ENCODE results near the gene DNAJB8.

DNAJB8 gene

GRCh38 chr3:128481438-128481942, 14.8 kb upstream of the DNAJB8 start:
- peaks cover 100% of the 10 kb centered on the region for H3K27me3 ChIP-seq (ENCODE audit: control insufficient read depth, insufficient read depth, low read length)
- no peaks in the 10 kb centered on the region for H3K9me3 ChIP-seq (ENCODE audit: control insufficient read depth, insufficient read depth, low read depth, low read length)
- H3K36me3 ChIP-seq (ENCODE audit: control insufficient read depth, insufficient read depth, low read length): no peaks in the 10 kb centered on the region
- no peak overlapping the region for H3K27ac ChIP-seq (ENCODE audit: low read depth, low read length)
- peak overlapping the region; percentile 49; the same call in 1 of the 2 replicates for H3K4me3 ChIP-seq (ENCODE audit: low read depth, low read length)
- H3K9ac ChIP-seq (ENCODE audit: low read length): no peak overlapping the region
- H3K4me1 ChIP-seq (ENCODE audit: control insufficient read depth, insufficient read depth, low read length): peaks cover 46% of the 10 kb centered on the region

- no peaks in the 10 kb centered on the region for H3K36me3 ChIP-seq (ENCODE audit: control insufficient read depth, insufficient read depth, low read length)
- H3K4me1 ChIP-seq (ENCODE audit: control insufficient read depth, insufficient read depth, low read length): peaks cover 40% of the 10 kb centered on the region
- H3K9me3 ChIP-seq (ENCODE audit: control insufficient read depth, insufficient read depth, low read depth, low read length): no peaks in the 10 kb centered on the region
- H3K27me3 ChIP-seq (ENCODE audit: control insufficient read depth, insufficient read depth, low read length): peaks cover 100% of the 10 kb centered on the region
- no peak overlapping the region for H3K27ac ChIP-seq (ENCODE audit: low read depth, low read length)
- H3K9ac ChIP-seq (ENCODE audit: low read length): no peak overlapping the region
- no peak overlapping the region for H3K4me3 ChIP-seq (ENCODE audit: low read depth, low read length)
These were observed 14.2 kb upstream of the DNAJB8 start for GRCh38 chr3:128480717-128481437.

- peaks cover 34% of the 10 kb centered on the region for H3K4me1 ChIP-seq (ENCODE audit: control insufficient read depth, insufficient read depth, low read length)
- no peak overlapping the region for H3K27ac ChIP-seq (ENCODE audit: low read depth, low read length)
- H3K27me3 ChIP-seq (ENCODE audit: control insufficient read depth, insufficient read depth, low read length): peaks cover 100% of the 10 kb centered on the region
- H3K9me3 ChIP-seq (ENCODE audit: control insufficient read depth, insufficient read depth, low read depth, low read length): no peaks in the 10 kb centered on the region
- no peak overlapping the region for H3K9ac ChIP-seq (ENCODE audit: low read length)
- no peak overlapping the region for H3K4me3 ChIP-seq (ENCODE audit: low read depth, low read length)
- no peaks in the 10 kb centered on the region for H3K36me3 ChIP-seq (ENCODE audit: control insufficient read depth, insufficient read depth, low read length)
These were observed 13.6 kb upstream of the DNAJB8 start for GRCh38 chr3:128480278-128480677.

- Histone ChIP-seq H3K9ac (ENCODE audit: low read length) (no peak overlapping the region), H3K4me1 (ENCODE audit: control insufficient read depth, insufficient read depth, low read length) (peaks cover 29% of the 10 kb centered on the region), H3K9me3 (ENCODE audit: control insufficient read depth, insufficient read depth, low read depth, low read length) (no peaks in the 10 kb centered on the region), H3K4me3 (ENCODE audit: low read depth, low read length) (no peak overlapping the region), H3K36me3 (ENCODE audit: control insufficient read depth, insufficient read depth, low read length) (no peaks in the 10 kb centered on the region), H3K27ac (ENCODE audit: low read depth, low read length) (no peak overlapping the region), H3K27me3 (ENCODE audit: control insufficient read depth, insufficient read depth, low read length) (peaks cover 100% of the 10 kb centered on the region)
These were observed 12.9 kb upstream of the DNAJB8 start for GRCh38 chr3:128479558-128480086.

- Histone ChIP-seq H3K9me3 (ENCODE audit: control insufficient read depth, insufficient read depth, low read depth, low read length) (no peaks in the 10 kb centered on the region), H3K27me3 (ENCODE audit: control insufficient read depth, insufficient read depth, low read length) (peaks cover 100% of the 10 kb centered on the region), H3K36me3 (ENCODE audit: control insufficient read depth, insufficient read depth, low read length) (no peaks in the 10 kb centered on the region), H3K27ac (ENCODE audit: low read depth, low read length) (no peak overlapping the region), H3K4me3 (ENCODE audit: low read depth, low read length) (no peak overlapping the region), H3K9ac (ENCODE audit: low read length) (no peak overlapping the region), H3K4me1 (ENCODE audit: control insufficient read depth, insufficient read depth, low read length) (peaks cover 30% of the 10 kb centered on the region)
These were observed 12.2 kb upstream of the DNAJB8 start for GRCh38 chr3:128478576-128479506.

GRCh38 chr3:128476659-128477058, 10.0 kb upstream of the DNAJB8 start:
- Histone ChIP-seq H3K27me3 (ENCODE audit: control insufficient read depth, insufficient read depth, low read length) (peaks cover 100% of the 10 kb centered on the region), H3K4me3 (ENCODE audit: low read depth, low read length) (no peak overlapping the region), H3K4me1 (ENCODE audit: control insufficient read depth, insufficient read depth, low read length) (peaks cover 13% of the 10 kb centered on the region), H3K9me3 (ENCODE audit: control insufficient read depth, insufficient read depth, low read depth, low read length) (no peaks in the 10 kb centered on the region), H3K36me3 (ENCODE audit: control insufficient read depth, insufficient read depth, low read length) (no peaks in the 10 kb centered on the region), H3K27ac (ENCODE audit: low read depth, low read length) (no peak overlapping the region), H3K9ac (ENCODE audit: low read length) (no peak overlapping the region)

GRCh38 chr3:128475355-128475754, 8.7 kb upstream of the DNAJB8 start:
- Histone ChIP-seq H3K4me3 (ENCODE audit: low read depth, low read length) (no peak overlapping the region), H3K27ac (ENCODE audit: low read depth, low read length) (no peak overlapping the region)

GRCh38 chr3:128473737-128474136, 7.0 kb upstream of the DNAJB8 start:
- Histone ChIP-seq H3K4me3 (ENCODE audit: low read depth, low read length) (no peak overlapping the region), H3K27me3 (ENCODE audit: control insufficient read depth, insufficient read depth, low read length) (peaks cover 95% of the 10 kb centered on the region), H3K9ac (ENCODE audit: low read length) (no peak overlapping the region), H3K4me1 (ENCODE audit: control insufficient read depth, insufficient read depth, low read length) (peaks cover 13% of the 10 kb centered on the region), H3K36me3 (ENCODE audit: control insufficient read depth, insufficient read depth, low read length) (no peaks in the 10 kb centered on the region), H3K9me3 (ENCODE audit: control insufficient read depth, insufficient read depth, low read depth, low read length) (no peaks in the 10 kb centered on the region), H3K27ac (ENCODE audit: low read depth, low read length) (no peak overlapping the region)

More at GRCh38 chr3:128475355-128475754, 8.7 kb upstream of the DNAJB8 start:
- Histone ChIP-seq H3K9ac (ENCODE audit: low read length) (no peak overlapping the region), H3K9me3 (ENCODE audit: control insufficient read depth, insufficient read depth, low read depth, low read length) (no peaks in the 10 kb centered on the region), H3K36me3 (ENCODE audit: control insufficient read depth, insufficient read depth, low read length) (no peaks in the 10 kb centered on the region), H3K4me1 (ENCODE audit: control insufficient read depth, insufficient read depth, low read length) (peaks cover 13% of the 10 kb centered on the region), H3K27me3 (ENCODE audit: control insufficient read depth, insufficient read depth, low read length) (peaks cover 100% of the 10 kb centered on the region)

GRCh38 chr3:128473180-128473519, 6.5 kb upstream of the DNAJB8 start:
- no peak overlapping the region for H3K4me3 ChIP-seq (ENCODE audit: low read depth, low read length)
- H3K4me1 ChIP-seq (ENCODE audit: control insufficient read depth, insufficient read depth, low read length): peaks cover 13% of the 10 kb centered on the region
- no peaks in the 10 kb centered on the region for H3K36me3 ChIP-seq (ENCODE audit: control insufficient read depth, insufficient read depth, low read length)
- no peaks in the 10 kb centered on the region for H3K9me3 ChIP-seq (ENCODE audit: control insufficient read depth, insufficient read depth, low read depth, low read length)
- peaks cover 95% of the 10 kb centered on the region for H3K27me3 ChIP-seq (ENCODE audit: control insufficient read depth, insufficient read depth, low read length)
- H3K27ac ChIP-seq (ENCODE audit: low read depth, low read length): no peak overlapping the region
- H3K9ac ChIP-seq (ENCODE audit: low read length): no peak overlapping the region

- Histone ChIP-seq H3K4me3 (ENCODE audit: low read depth, low read length) (no peak overlapping the region), H3K36me3 (ENCODE audit: control insufficient read depth, insufficient read depth, low read length) (no peaks in the 10 kb centered on the region), H3K27me3 (ENCODE audit: control insufficient read depth, insufficient read depth, low read length) (peaks cover 95% of the 10 kb centered on the region), H3K4me1 (ENCODE audit: control insufficient read depth, insufficient read depth, low read length) (peaks cover 13% of the 10 kb centered on the region), H3K27ac (ENCODE audit: low read depth, low read length) (no peak overlapping the region), H3K9me3 (ENCODE audit: control insufficient read depth, insufficient read depth, low read depth, low read length) (no peaks in the 10 kb centered on the region), H3K9ac (ENCODE audit: low read length) (no peak overlapping the region)
These were observed 5.9 kb upstream of the DNAJB8 start for GRCh38 chr3:128472449-128473179.
